PC-9 (cell line): ENCODE measurements around the gene CD1D.

Experiments
- CTCF ChIP-seq: fragments of 200-600 bp; sonication (generic); conservative IDR thresholded peaks from 2 replicates; pipeline ENCODE4 v1.6.1; 2017; ENCODE audit warnings: mixed run types, antibody characterized with exemption, mild to moderate bottlenecking, moderate library complexity
- EZH2 ChIP-seq: fragments of 200-600 bp; sonication (generic); IDR thresholded peaks from 2 replicates; pipeline ENCODE4 v1.8.0; 2017; ENCODE audit warnings: antibody characterized with exemption, low read depth

- TF ChIP-seq CTCF: no peak
- no peak for TF ChIP-seq EZH2
Measured at GRCh38 chr1:158191299-158191698, 10.6 kb downstream of the CD1D start.
